HEK293 (cell line): Measurements from ENCODE around the gene KRTAP10-7.
"Not testable (repeated sequence)": the region's sequence is repeated elsewhere in the genome, so short reads cannot be mapped to it uniquely, and the experiment has no call there.

Experiments used
- CTCF ChIA-PET: fragments of 350-600 bp; formaldehyde crosslinking; extraction: SDS; loops from one replicate; lab custom pipeline; 2021; ENCODE audit warnings: antibody characterized with exemption; lab: Yijun Ruan, JAX
- POLR2A ChIA-PET: fragments of 300-600 bp; formaldehyde crosslinking; extraction: SDS; loops from one replicate; lab custom pipeline; 2020; ENCODE audit warnings: antibody characterized with exemption, inconsistent platforms; lab: Yijun Ruan, JAX
- H3K27ac ChIP-seq: fragments of 200-500 bp; sonication (Bioruptor generic); 2 replicates; pipeline ENCODE4 v1.5.1; 2014; ENCODE audit warnings: low read depth, low read length, control low read depth, inconsistent platforms; ENCODE audit errors: extremely low read depth
- H3K36me3 ChIP-seq, 2 experiments: fragments of 200-500 bp in 1 of 2; sonication (Bioruptor generic) in 1 of 2; 1 replicate in 1 of 2; 2 replicates in 1 of 2; pipeline ENCODE4 v1.5.1; 2014 to 2017; ENCODE audit warnings: inconsistent platforms in 2 of 2, low read length in 2 of 2; ENCODE audit not compliant: control insufficient read depth in 2 of 2, insufficient read depth in 1 of 2
- H3K4me1 ChIP-seq: fragments of 200-500 bp; sonication (Bioruptor generic); 2 replicates; pipeline ENCODE4 v1.5.1; 2014; ENCODE audit warnings: mild to moderate bottlenecking, low read length, inconsistent platforms; ENCODE audit not compliant: control insufficient read depth, insufficient read depth
- H3K4me3 ChIP-seq: 2 replicates; pipeline ENCODE4 v1.5.1; 2011; ENCODE audit warnings: low read depth, mild to moderate bottlenecking, control low read depth, low read length, moderate library complexity
- H3K9me3 ChIP-seq: fragments of 200-500 bp; sonication (Bioruptor generic); 2 replicates; pipeline ENCODE4 v1.5.1; 2014; ENCODE audit warnings: low read depth, low read length, inconsistent platforms; ENCODE audit not compliant: control insufficient read depth, insufficient read depth
- GLI4 ChIP-seq: fragments of 450-650 bp; formaldehyde crosslinking; IDR thresholded peaks from 2 replicates; pipeline ENCODE4 v1.5.1; 2016; ENCODE audit warnings: missing biosample characterization, missing genetic modification characterization
- TCF7L2 ChIP-seq: IDR thresholded peaks from 2 replicates; pipeline ENCODE4 v1.6.1; 2011; ENCODE audit warnings: low read depth, mild to moderate bottlenecking, inconsistent platforms, low read length, moderate library complexity, borderline replicate concordance
- YY2 ChIP-seq: fragments of 450-650 bp; formaldehyde crosslinking; IDR thresholded peaks from 2 replicates; pipeline ENCODE4 v1.5.1; 2016; ENCODE audit warnings: missing biosample characterization, missing genetic modification characterization
- ZBTB48 ChIP-seq: fragments of 450-650 bp; formaldehyde crosslinking; IDR thresholded peaks from 2 replicates; pipeline ENCODE4 v1.5.1; 2016; ENCODE audit warnings: missing biosample characterization, missing genetic modification characterization
- ZIC2 ChIP-seq: fragments of 450-650 bp; formaldehyde crosslinking; IDR thresholded peaks from 2 replicates; pipeline ENCODE4 v1.5.1; 2016; ENCODE audit warnings: missing biosample characterization, missing genetic modification characterization
- ZNF266 ChIP-seq: fragments of 450-650 bp; formaldehyde crosslinking; IDR thresholded peaks from 2 replicates; pipeline ENCODE4 v1.5.1; 2016; ENCODE audit warnings: missing biosample characterization, missing genetic modification characterization, low read depth
- ZNF292 ChIP-seq: fragments of 450-650 bp; formaldehyde crosslinking; IDR thresholded peaks from 2 replicates; pipeline ENCODE4 v1.5.1; 2016; ENCODE audit warnings: low read depth, missing biosample characterization, missing genetic modification characterization, borderline replicate concordance
- ZNF404 ChIP-seq: fragments of 450-650 bp; formaldehyde crosslinking; IDR thresholded peaks from 2 replicates; pipeline ENCODE4 v1.5.1; 2017; ENCODE audit warnings: missing biosample characterization, missing genetic modification characterization
- ZNF48 ChIP-seq: fragments of 450-650 bp; formaldehyde crosslinking; IDR thresholded peaks from 2 replicates; pipeline ENCODE4 v1.5.1; 2016; ENCODE audit warnings: missing biosample characterization, missing genetic modification characterization
- ZNF510 ChIP-seq: fragments of 450-650 bp; formaldehyde crosslinking; IDR thresholded peaks from 2 replicates; pipeline ENCODE4 v1.5.1; 2018; ENCODE audit warnings: mild to moderate bottlenecking, missing genetic modification characterization, missing biosample characterization; ENCODE audit not compliant: insufficient replicate concordance
- ZNF561 ChIP-seq: fragments of 450-650 bp; IDR thresholded peaks from 2 replicates; pipeline ENCODE4 v1.5.1; 2018; ENCODE audit warnings: missing biosample characterization, missing genetic modification characterization, borderline replicate concordance
- ZNF670 ChIP-seq: fragments of 450-650 bp; formaldehyde crosslinking; IDR thresholded peaks from 2 replicates; pipeline ENCODE4 v1.5.1; 2016; ENCODE audit warnings: missing biosample characterization, missing genetic modification characterization, low read depth
- ZNF747 ChIP-seq: fragments of 450-650 bp; formaldehyde crosslinking; IDR thresholded peaks from 2 replicates; pipeline ENCODE4 v1.5.1; 2016; ENCODE audit warnings: missing biosample characterization, missing genetic modification characterization
- ZNF76 ChIP-seq: fragments of 450-650 bp; formaldehyde crosslinking; IDR thresholded peaks from 2 replicates; pipeline ENCODE4; 2016; ENCODE audit warnings: low read depth, missing biosample characterization, missing genetic modification characterization, borderline replicate concordance
- ZNF776 ChIP-seq: fragments of 450-650 bp; formaldehyde crosslinking; IDR thresholded peaks from 2 replicates; pipeline ENCODE4 v1.5.0; 2017; ENCODE audit warnings: missing biosample characterization, missing genetic modification characterization, borderline replicate concordance
- ZXDB ChIP-seq: fragments of 450-650 bp; formaldehyde crosslinking; IDR thresholded peaks from 2 replicates; pipeline ENCODE4 v1.5.1; 2016; ENCODE audit warnings: missing biosample characterization, missing genetic modification characterization
- TF ChIP-seq, protein P1 (sequence below): fragments of 450-650 bp; formaldehyde crosslinking; IDR thresholded peaks from 2 replicates; pipeline ENCODE4 v1.5.1; 2017; ENCODE audit warnings: missing biosample characterization, missing genetic modification characterization
- TF ChIP-seq, protein P2 (sequence below): fragments of 450-650 bp; formaldehyde crosslinking; IDR thresholded peaks from 2 replicates; pipeline ENCODE4 v1.5.1; 2016; ENCODE audit warnings: missing biosample characterization, missing genetic modification characterization
- TF ChIP-seq, protein P3 (sequence below): fragments of 450-650 bp; formaldehyde crosslinking; IDR thresholded peaks from 2 replicates; pipeline ENCODE4 v1.5.1; 2016; ENCODE audit warnings: missing biosample characterization, missing genetic modification characterization
- TF ChIP-seq, protein P4 (sequence below): fragments of 450-650 bp; formaldehyde crosslinking; IDR thresholded peaks from 2 replicates; pipeline ENCODE4 v1.5.1; 2016; ENCODE audit warnings: missing biosample characterization, missing genetic modification characterization, borderline replicate concordance

The KRTAP10-7 gene

DNA sequence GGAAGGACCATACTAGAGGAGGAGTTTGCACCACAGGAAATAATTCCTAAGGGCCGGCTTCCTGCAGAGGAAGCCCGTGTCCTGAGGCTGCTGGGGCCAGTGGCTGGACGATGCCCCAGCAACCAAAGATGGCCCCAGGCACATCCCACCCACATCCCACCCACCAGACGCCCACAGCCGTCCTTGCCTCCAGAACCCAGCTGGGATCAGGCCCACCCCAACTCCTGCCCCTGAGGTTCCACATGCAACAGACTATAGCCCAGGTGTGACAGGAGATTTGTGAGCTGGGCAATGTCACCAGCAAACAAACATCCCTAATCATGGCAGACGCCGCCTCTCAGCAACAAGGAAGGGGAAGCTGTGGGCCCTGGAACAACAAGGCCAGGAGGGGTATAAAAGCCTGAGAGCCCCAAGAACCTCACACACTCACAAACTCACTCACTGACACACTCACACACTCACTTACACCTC, 26.3 kb downstream of the KRTAP10-7 start, which contains the start of gene KRTAP10-9:
TSS of gene KRTAP10-9 (plus strand) at position 421 of the 471 bp plus-strand sequence. CDS start 79 bp downstream, outside the sequence.
- H3K4me3 ChIP-seq, result no peak within 1 kb of the TSS
- H3K27ac ChIP-seq, result no peak within 1 kb of the TSS
- H3K36me3 ChIP-seq, result no peaks in the 10 kb centered on the region
- no peaks in the 10 kb centered on the region for H3K4me1 ChIP-seq
- no peaks in the 10 kb centered on the region for H3K9me3 ChIP-seq
- ChIA-PET CTCF (no interaction called here), POLR2A (no interaction called here)
- TF ChIP-seq, protein P1, sequence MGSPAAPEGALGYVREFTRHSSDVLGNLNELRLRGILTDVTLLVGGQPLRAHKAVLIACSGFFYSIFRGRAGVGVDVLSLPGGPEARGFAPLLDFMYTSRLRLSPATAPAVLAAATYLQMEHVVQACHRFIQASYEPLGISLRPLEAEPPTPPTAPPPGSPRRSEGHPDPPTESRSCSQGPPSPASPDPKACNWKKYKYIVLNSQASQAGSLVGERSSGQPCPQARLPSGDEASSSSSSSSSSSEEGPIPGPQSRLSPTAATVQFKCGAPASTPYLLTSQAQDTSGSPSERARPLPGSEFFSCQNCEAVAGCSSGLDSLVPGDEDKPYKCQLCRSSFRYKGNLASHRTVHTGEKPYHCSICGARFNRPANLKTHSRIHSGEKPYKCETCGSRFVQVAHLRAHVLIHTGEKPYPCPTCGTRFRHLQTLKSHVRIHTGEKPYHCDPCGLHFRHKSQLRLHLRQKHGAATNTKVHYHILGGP (tag by site-specific recombination), result no peak
- TF ChIP-seq ZNF670 (no peak), ZNF561 (tag by site-specific recombination) (no peak), ZXDB (tag by site-specific recombination) (no peak), ZNF747 (tag by site-specific recombination) (no peak), ZBTB48 (tag by site-specific recombination) (no peak), YY2 (tag by site-specific recombination) (no peak)
- TF ChIP-seq, protein P2, sequence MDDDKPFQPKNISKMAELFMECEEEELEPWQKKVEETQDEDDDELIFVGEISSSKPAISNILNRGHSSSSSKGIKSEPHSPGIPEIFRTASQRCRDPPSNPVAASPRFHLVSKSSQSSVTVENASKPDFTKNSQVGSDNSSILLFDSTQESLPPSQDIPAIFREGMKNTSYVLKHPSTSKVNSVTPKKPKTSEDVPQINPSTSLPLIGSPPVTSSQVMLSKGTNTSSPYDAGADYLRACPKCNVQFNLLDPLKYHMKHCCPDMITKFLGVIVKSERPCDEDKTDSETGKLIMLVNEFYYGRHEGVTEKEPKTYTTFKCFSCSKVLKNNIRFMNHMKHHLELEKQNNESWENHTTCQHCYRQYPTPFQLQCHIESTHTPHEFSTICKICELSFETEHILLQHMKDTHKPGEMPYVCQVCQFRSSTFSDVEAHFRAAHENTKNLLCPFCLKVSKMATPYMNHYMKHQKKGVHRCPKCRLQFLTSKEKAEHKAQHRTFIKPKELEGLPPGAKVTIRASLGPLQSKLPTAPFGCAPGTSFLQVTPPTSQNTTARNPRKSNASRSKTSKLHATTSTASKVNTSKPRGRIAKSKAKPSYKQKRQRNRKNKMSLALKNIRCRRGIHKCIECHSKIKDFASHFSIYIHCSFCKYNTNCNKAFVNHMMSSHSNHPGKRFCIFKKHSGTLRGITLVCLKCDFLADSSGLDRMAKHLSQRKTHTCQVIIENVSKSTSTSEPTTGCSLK, result no peak
- TF ChIP-seq, protein P3, sequence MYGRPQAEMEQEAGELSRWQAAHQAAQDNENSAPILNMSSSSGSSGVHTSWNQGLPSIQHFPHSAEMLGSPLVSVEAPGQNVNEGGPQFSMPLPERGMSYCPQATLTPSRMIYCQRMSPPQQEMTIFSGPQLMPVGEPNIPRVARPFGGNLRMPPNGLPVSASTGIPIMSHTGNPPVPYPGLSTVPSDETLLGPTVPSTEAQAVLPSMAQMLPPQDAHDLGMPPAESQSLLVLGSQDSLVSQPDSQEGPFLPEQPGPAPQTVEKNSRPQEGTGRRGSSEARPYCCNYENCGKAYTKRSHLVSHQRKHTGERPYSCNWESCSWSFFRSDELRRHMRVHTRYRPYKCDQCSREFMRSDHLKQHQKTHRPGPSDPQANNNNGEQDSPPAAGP (tag by site-specific recombination), result no peak

DNA sequence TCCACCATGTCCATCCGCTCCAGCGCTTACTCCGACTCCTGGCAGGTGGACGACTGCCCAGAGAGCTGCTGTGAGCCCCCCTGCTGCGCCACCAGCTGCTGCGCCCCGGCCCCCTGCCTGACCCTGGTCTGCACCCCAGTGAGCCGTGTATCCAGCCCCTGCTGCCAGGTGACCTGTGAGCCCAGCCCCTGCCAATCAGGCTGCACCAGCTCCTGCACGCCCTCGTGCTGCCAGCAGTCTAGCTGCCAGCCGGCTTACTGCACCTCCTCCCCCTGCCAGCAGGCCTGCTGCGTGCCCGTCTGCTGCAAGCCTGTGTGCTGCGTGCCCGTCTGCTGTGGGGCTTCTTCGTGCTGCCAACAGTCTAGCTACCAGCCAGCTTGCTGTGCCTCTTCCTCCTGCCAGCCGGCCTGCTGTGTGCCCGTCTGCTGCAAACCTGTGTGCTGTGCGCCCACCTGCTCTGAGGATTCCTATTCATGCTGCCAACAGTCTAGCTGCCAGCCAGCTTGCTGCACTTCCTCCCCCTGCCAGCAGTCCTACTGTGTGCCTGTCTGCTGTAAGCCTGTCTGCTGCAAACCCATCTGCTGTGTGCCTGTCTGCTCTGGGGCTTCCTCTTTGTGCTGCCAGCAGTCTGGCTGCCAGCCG, 26.9 kb downstream of the KRTAP10-7 start:
- H3K9me3 ChIP-seq, CTCF ChIA-PET, H3K36me3 ChIP-seq, H3K4me3 ChIP-seq, H3K27ac ChIP-seq, H3K4me1 ChIP-seq, POLR2A ChIA-PET: not testable (repeated sequence)
- TF ChIP-seq ZIC2 (tag by site-specific recombination), result 0 out of 2 replicates have a peak, but pooled peaks have one; percentile 25
- TF ChIP-seq, all 188 proteins: peak for 1; not testable (repeated sequence) for 187

DNA sequence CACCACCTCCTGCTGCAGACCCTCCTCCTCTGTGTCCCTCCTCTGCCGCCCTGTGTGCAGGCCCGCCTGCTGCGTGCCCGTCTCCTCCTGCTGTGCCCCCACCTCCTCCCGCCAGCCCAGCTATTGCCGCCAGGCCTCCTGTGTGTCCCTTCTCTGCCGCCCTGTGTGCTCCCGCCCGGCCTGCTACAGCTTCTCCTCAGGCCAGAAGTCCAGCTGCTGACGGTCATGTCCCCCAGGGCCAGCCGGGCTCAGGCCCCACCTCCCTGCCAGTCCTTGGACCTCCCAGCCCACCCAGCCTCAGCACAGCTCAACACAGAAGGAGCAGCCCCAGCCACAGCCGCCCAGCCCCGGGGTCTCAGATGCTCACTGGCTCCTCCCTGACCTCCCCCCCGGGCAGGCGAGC, 27.4 kb downstream of the KRTAP10-7 start:
- H3K27ac ChIP-seq, CTCF ChIA-PET, H3K4me3 ChIP-seq, H3K36me3 ChIP-seq, POLR2A ChIA-PET, H3K4me1 ChIP-seq, H3K9me3 ChIP-seq: not testable (repeated sequence)

DNA sequence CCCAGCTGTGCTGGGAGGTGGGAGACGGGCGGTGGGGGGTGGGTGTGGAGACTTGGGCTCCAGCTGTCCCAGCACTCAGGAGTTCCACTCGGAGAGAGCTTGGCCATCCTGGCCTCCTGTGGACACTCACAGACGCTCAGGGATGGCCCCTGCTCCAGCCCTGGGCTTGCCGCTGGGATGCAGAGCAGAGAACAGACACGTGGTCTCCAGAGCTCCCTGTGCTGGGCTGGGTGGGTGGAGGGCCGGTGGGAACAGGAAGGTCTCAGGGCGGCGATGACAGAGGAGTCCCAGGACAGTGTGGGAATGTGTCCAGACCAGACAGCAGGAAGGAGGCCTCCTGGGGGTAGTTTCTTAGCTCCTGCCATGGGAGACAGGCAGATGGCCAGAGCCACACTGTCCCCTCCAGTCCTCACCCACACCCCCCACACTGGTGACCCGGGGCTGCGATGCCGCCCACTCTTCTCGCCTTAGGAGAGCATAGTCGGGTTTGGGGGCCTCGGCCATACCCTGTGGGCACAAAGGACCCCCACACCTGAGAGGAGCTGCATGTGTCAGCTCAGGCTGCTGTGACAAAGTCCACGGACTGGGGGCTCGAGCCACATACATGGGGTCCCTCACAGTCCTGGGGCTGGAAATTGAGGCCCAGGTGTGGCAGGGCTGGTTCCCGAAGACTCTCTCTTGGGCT, 28.5 kb downstream of the KRTAP10-7 start:
- no peaks in the 10 kb centered on the region for H3K36me3 ChIP-seq
- H3K27ac ChIP-seq, result no peak overlapping the region
- POLR2A ChIA-PET, result no interaction called here
- no peaks in the 10 kb centered on the region for H3K4me1 ChIP-seq
- H3K4me3 ChIP-seq, result no peak overlapping the region
- H3K9me3 ChIP-seq, result no peaks in the 10 kb centered on the region
- CTCF ChIA-PET, result no interaction called here
- no peak for TF ChIP-seq ZNF510 (tag by site-specific recombination)
- TF ChIP-seq GLI4, result no peak
- no peak for TF ChIP-seq TCF7L2
- TF ChIP-seq, protein P4, sequence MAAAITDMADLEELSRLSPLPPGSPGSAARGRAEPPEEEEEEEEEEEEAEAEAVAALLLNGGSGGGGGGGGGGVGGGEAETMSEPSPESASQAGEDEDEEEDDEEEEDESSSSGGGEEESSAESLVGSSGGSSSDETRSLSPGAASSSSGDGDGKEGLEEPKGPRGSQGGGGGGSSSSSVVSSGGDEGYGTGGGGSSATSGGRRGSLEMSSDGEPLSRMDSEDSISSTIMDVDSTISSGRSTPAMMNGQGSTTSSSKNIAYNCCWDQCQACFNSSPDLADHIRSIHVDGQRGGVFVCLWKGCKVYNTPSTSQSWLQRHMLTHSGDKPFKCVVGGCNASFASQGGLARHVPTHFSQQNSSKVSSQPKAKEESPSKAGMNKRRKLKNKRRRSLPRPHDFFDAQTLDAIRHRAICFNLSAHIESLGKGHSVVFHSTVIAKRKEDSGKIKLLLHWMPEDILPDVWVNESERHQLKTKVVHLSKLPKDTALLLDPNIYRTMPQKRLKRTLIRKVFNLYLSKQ (tag by site-specific recombination), result no peak
- TF ChIP-seq ZNF404 (tag by site-specific recombination), result no peak
- TF ChIP-seq ZNF292 (tag by site-specific recombination), result no peak
- no peak for TF ChIP-seq ZNF776
- TF ChIP-seq ZNF76 (tag by site-specific recombination), result no peak
- no peak for TF ChIP-seq ZNF48 (tag by site-specific recombination)
- TF ChIP-seq ZNF266, result no peak
